ENCODE results near the gene ZSWIM4.

The ZSWIM4 gene

GRCh38 chr19:13814550-13814949 lies 19.3 kb downstream of the ZSWIM4 start:
- DNase-seq = no peak

GRCh38 chr19:13817018-13817614 lies 21.9 kb downstream of the ZSWIM4 start:
- peak; percentile 80 for DNase-seq

- DNase-seq = peak; percentile 97
These were observed 22.6 kb downstream of the ZSWIM4 start for GRCh38 chr19:13817615-13818371.

GRCh38 chr19:13819238-13819637 lies 24.0 kb downstream of the ZSWIM4 start:
- DNase-seq = no peak

GRCh38 chr19:13821292-13821691 lies 26.0 kb downstream of the ZSWIM4 start:
- DNase-seq = no peak

- DNase-seq = no peak
These were observed 28.0 kb downstream of the ZSWIM4 start for GRCh38 chr19:13823256-13823655.

- DNase-seq = no peak
These were observed 28.7 kb downstream of the ZSWIM4 start for GRCh38 chr19:13823901-13824300.

- DNase-seq = no peak
These were observed 29.5 kb downstream of the ZSWIM4 start for GRCh38 chr19:13824703-13825102.

- DNase-seq = peak; percentile 82
These were observed 30.5 kb downstream of the ZSWIM4 start for GRCh38 chr19:13825489-13826441.

- no peak for DNase-seq
These were observed 31.5 kb downstream of the ZSWIM4 start for GRCh38 chr19:13826652-13827235.

- DNase-seq = peak; percentile 82
These were observed 32.4 kb downstream of the ZSWIM4 start for GRCh38 chr19:13827656-13828055.

GRCh38 chr19:13830114-13830740 lies 35.0 kb downstream of the ZSWIM4 start:
- no peak for DNase-seq

- DNase-seq = no peak
These were observed 35.7 kb downstream of the ZSWIM4 start for GRCh38 chr19:13830741-13831536.

- DNase-seq = no peak
These were observed 36.6 kb downstream of the ZSWIM4 start for GRCh38 chr19:13831537-13832467.

GRCh38 chr19:13833330-13834243 lies 38.3 kb downstream of the ZSWIM4 start:
- DNase-seq = peak; percentile 97

- DNase-seq = peak; percentile 81
These were observed 39.2 kb downstream of the ZSWIM4 start for GRCh38 chr19:13834244-13835069.

- DNase-seq = no peak
These were observed 40.8 kb downstream of the ZSWIM4 start for GRCh38 chr19:13835791-13836723.
